ENCODE data around the gene FANCF. TPM values are rescaled to one million over a fixed set of nuclear protein-coding genes. Genes with fewer than 3 reads are reported as not detected.

FANCF gene
- polyA plus RNA-seq, 1 of the 3 experiments (the other 2 are of a cell fraction): 4.3 TPM

DNA sequence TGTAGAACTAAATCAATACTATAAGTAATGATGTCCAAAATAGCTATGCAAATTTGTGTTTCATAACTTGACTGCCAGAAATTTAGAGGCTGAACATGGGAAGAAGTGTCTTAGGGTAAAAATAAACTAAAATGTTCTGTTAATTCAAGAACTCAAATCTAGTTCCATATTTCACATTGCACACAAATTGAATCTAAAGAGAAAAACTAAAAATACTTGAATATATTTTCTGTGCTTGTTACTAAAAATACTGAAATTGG lies 43.5 kb downstream of the FANCF start:
- no peaks in the 10 kb centered on the region for H3K36me3 ChIP-seq (replicated peaks in 1 of 2; ENCODE audit: control insufficient read depth in 1 of 2, insufficient read depth in 2 of 2, low read length in 1 of 2)
- H3K9ac ChIP-seq: no peak overlapping the region
- no peak overlapping the region for H3K27ac ChIP-seq (ENCODE audit: low read depth in 2 of 2, low read length in 1 of 2)
- no peaks in the 10 kb centered on the region for H3F3A ChIP-seq (replicated peaks; ENCODE audit: insufficient read depth)
- no peak overlapping the region for H3K4me3 ChIP-seq (ENCODE audit: low read depth in 2 of 2, low read length in 1 of 2)
- H3K79me2 ChIP-seq (ENCODE audit: insufficient read depth): no peaks in the 10 kb centered on the region
- TF ChIP-seq FOXM1 (IDR thresholded peaks at IDR 0.05; ENCODE audit: low read depth) (no peak), ELF1 (IDR thresholded peaks at IDR 0.05) (no peak), YY1 (IDR thresholded peaks at IDR 0.05; ENCODE audit: low read depth) (no peak), POLR2AphosphoS5 (IDR thresholded peaks at IDR 0.05; ENCODE audit: low read depth, low read length) (no peak), SIN3A (IDR thresholded peaks at IDR 0.05; ENCODE audit: borderline replicate concordance, low read depth, low read length) (no peak)
- H3K9me3 ChIP-seq: no peaks in the 10 kb centered on the region
- POLR2A ChIA-PET: no interaction called here
- no peak overlapping the region for H2AFZ ChIP-seq (ENCODE audit: low read depth)
- no peaks in the 10 kb centered on the region for H4K20me1 ChIP-seq (ENCODE audit: insufficient read depth)
- no peaks in the 10 kb centered on the region for H3K4me1 ChIP-seq (ENCODE audit: control insufficient read depth in 1 of 2, insufficient read depth in 2 of 2, low read depth in 1 of 2, low read length in 1 of 2)
- H3K4me2 ChIP-seq: no peak overlapping the region
- no peak for DNase-seq
- CTCF ChIA-PET: no interaction called here
- H3K9me2 ChIP-seq: no peaks in the 10 kb centered on the region
- no peaks in the 10 kb centered on the region for H3K27me3 ChIP-seq (ENCODE audit: insufficient read depth)

DNA sequence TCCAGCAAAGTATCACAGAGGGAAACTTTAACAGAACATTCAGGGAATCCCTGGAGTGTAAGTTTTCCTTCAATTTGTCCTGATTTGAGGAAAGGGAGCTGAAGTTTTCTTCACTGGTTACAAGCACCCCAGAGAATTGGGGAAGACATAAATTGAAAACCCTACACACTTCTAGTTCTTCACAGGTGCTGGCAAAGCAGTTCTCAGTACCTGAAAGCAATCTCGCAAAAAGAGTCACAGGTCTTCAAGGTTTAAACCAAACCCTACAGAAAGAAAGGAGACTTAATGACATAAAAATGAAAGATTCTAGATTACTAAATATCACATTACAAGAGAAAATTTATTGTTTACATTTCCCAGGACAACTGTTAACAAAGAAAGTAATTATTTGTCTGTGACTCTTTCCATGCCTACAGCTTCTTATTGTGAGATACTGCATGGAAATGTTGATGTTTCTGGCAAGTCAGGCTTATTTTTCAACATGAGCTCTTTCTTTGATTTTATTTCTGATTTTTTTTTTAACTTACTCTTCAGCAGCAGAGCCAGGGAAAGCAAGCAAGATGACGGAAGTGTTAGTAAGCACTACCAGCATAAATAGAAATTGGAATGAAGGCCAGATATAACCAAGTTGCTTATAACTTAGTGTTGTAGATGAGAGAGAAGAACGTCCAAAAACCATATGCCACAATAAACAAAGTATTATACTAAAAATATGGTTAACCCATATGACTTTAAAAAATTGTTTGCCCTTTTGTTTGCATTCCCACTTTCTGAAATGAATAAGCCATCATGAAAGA lies 44.1 kb downstream of the FANCF start:
- no peaks in the 10 kb centered on the region for H4K20me1 ChIP-seq (ENCODE audit: insufficient read depth)
- no peak for DNase-seq
- no peak for TF ChIP-seq RXRA (IDR thresholded peaks at IDR 0.05; ENCODE audit: borderline replicate concordance, low read depth)
- no peak for TF ChIP-seq POLR2AphosphoS5 (IDR thresholded peaks at IDR 0.05; ENCODE audit: low read depth, low read length)
- TF ChIP-seq, protein P1, sequence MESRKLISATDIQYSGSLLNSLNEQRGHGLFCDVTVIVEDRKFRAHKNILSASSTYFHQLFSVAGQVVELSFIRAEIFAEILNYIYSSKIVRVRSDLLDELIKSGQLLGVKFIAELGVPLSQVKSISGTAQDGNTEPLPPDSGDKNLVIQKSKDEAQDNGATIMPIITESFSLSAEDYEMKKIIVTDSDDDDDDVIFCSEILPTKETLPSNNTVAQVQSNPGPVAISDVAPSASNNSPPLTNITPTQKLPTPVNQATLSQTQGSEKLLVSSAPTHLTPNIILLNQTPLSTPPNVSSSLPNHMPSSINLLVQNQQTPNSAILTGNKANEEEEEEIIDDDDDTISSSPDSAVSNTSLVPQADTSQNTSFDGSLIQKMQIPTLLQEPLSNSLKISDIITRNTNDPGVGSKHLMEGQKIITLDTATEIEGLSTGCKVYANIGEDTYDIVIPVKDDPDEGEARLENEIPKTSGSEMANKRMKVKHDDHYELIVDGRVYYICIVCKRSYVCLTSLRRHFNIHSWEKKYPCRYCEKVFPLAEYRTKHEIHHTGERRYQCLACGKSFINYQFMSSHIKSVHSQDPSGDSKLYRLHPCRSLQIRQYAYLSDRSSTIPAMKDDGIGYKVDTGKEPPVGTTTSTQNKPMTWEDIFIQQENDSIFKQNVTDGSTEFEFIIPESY (IDR thresholded peaks at IDR 0.05; ENCODE audit: borderline replicate concordance, low read depth): no peak
- no peak for TF ChIP-seq NFIC (IDR thresholded peaks at IDR 0.05; ENCODE audit: borderline replicate concordance)
- no peak for TF ChIP-seq RFX5 (IDR thresholded peaks at IDR 0.05; ENCODE audit: low read length)
- no peak for TF ChIP-seq TEAD4 (IDR thresholded peaks at IDR 0.05; ENCODE audit: borderline replicate concordance, insufficient read depth)
- no peak for TF ChIP-seq TAF1 (IDR thresholded peaks at IDR 0.05; ENCODE audit: borderline replicate concordance, low read depth, low read length)
- TF ChIP-seq, protein P2, sequence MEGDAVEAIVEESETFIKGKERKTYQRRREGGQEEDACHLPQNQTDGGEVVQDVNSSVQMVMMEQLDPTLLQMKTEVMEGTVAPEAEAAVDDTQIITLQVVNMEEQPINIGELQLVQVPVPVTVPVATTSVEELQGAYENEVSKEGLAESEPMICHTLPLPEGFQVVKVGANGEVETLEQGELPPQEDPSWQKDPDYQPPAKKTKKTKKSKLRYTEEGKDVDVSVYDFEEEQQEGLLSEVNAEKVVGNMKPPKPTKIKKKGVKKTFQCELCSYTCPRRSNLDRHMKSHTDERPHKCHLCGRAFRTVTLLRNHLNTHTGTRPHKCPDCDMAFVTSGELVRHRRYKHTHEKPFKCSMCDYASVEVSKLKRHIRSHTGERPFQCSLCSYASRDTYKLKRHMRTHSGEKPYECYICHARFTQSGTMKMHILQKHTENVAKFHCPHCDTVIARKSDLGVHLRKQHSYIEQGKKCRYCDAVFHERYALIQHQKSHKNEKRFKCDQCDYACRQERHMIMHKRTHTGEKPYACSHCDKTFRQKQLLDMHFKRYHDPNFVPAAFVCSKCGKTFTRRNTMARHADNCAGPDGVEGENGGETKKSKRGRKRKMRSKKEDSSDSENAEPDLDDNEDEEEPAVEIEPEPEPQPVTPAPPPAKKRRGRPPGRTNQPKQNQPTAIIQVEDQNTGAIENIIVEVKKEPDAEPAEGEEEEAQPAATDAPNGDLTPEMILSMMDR (IDR thresholded peaks at IDR 0.05): no peak
- TF ChIP-seq EP300 (IDR thresholded peaks at IDR 0.05; ENCODE audit: borderline replicate concordance in 1 of 2, low read depth in 1 of 2, low read length in 1 of 2): no peak
- TF ChIP-seq, protein P3, sequence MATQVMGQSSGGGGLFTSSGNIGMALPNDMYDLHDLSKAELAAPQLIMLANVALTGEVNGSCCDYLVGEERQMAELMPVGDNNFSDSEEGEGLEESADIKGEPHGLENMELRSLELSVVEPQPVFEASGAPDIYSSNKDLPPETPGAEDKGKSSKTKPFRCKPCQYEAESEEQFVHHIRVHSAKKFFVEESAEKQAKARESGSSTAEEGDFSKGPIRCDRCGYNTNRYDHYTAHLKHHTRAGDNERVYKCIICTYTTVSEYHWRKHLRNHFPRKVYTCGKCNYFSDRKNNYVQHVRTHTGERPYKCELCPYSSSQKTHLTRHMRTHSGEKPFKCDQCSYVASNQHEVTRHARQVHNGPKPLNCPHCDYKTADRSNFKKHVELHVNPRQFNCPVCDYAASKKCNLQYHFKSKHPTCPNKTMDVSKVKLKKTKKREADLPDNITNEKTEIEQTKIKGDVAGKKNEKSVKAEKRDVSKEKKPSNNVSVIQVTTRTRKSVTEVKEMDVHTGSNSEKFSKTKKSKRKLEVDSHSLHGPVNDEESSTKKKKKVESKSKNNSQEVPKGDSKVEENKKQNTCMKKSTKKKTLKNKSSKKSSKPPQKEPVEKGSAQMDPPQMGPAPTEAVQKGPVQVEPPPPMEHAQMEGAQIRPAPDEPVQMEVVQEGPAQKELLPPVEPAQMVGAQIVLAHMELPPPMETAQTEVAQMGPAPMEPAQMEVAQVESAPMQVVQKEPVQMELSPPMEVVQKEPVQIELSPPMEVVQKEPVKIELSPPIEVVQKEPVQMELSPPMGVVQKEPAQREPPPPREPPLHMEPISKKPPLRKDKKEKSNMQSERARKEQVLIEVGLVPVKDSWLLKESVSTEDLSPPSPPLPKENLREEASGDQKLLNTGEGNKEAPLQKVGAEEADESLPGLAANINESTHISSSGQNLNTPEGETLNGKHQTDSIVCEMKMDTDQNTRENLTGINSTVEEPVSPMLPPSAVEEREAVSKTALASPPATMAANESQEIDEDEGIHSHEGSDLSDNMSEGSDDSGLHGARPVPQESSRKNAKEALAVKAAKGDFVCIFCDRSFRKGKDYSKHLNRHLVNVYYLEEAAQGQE (IDR thresholded peaks at IDR 0.05; ENCODE audit: low read depth, low read length): no peak
- TF ChIP-seq, protein P4, sequence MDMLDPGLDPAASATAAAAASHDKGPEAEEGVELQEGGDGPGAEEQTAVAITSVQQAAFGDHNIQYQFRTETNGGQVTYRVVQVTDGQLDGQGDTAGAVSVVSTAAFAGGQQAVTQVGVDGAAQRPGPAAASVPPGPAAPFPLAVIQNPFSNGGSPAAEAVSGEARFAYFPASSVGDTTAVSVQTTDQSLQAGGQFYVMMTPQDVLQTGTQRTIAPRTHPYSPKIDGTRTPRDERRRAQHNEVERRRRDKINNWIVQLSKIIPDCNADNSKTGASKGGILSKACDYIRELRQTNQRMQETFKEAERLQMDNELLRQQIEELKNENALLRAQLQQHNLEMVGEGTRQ (IDR thresholded peaks at IDR 0.05; ENCODE audit: borderline replicate concordance, low read depth, low read length): no peak
- no peaks in the 10 kb centered on the region for H3K36me3 ChIP-seq (replicated peaks in 1 of 2; ENCODE audit: control insufficient read depth in 1 of 2, insufficient read depth in 2 of 2, low read length in 1 of 2)
- H3K27me3 ChIP-seq (ENCODE audit: insufficient read depth): no peaks in the 10 kb centered on the region
- ChIA-PET POLR2A (no interaction called here), CTCF (interaction anchor here (1.0 to 1.2 kb wide), 2 partner anchors 9 to 15 kb away, joined by 3 read pairs; no protein-coding TSS in a partner anchor)
- H2AFZ ChIP-seq (ENCODE audit: low read depth): no peak overlapping the region
- no peaks in the 10 kb centered on the region for H3K9me3 ChIP-seq
- no peak overlapping the region for H3K4me3 ChIP-seq (ENCODE audit: low read depth in 2 of 2, low read length in 1 of 2)
- H3K9me2 ChIP-seq: no peaks in the 10 kb centered on the region
- WGBS (ENCODE audit: low lambda C conversion rate): 64% methylated on average over 3 of the region's 3 CpGs
- no peaks in the 10 kb centered on the region for H3F3A ChIP-seq (replicated peaks; ENCODE audit: insufficient read depth)
- no peaks in the 10 kb centered on the region for H3K79me2 ChIP-seq (ENCODE audit: insufficient read depth)
- no peak overlapping the region for H3K9ac ChIP-seq
- no peaks in the 10 kb centered on the region for H3K4me1 ChIP-seq (ENCODE audit: control insufficient read depth in 1 of 2, insufficient read depth in 2 of 2, low read depth in 1 of 2, low read length in 1 of 2)
- H3K4me2 ChIP-seq: no peak overlapping the region
- H3K27ac ChIP-seq (ENCODE audit: low read depth in 2 of 2, low read length in 1 of 2): no peak overlapping the region
